GM19372 (cell line): ENCODE results near the gene STAT3.
"Not testable (repeated sequence)": the region's sequence is repeated elsewhere in the genome, so short reads cannot be mapped to it uniquely, and the experiment has no call there.

Experiments used
- ATAC-seq: cut with Tn5 transposase; IDR thresholded peaks from one replicate; pipeline ENCODE4 v1.9.1; 2021; ENCODE audit warnings: mild to moderate bottlenecking, low read depth, moderate library complexity; ENCODE audit not compliant: unreplicated experiment

Gene STAT3

GRCh38 chr17:42386777-42387657, 1.2 kb downstream of the STAT3 start:
- no peak for ATAC-seq

- ATAC-seq = no peak
These were observed 6.3 kb downstream of the STAT3 start for GRCh38 chr17:42381898-42382297.

- ATAC-seq = no peak
These were observed 7.3 kb downstream of the STAT3 start for GRCh38 chr17:42380935-42381334.

- no peak for ATAC-seq
These were observed 9.2 kb downstream of the STAT3 start for GRCh38 chr17:42378959-42379594.

- no peak for ATAC-seq
These were observed 9.8 kb downstream of the STAT3 start for GRCh38 chr17:42378359-42378958.

GRCh38 chr17:42373896-42374295, 14.3 kb downstream of the STAT3 start:
- ATAC-seq = no peak

GRCh38 chr17:42372142-42372541, 16.1 kb downstream of the STAT3 start:
- ATAC-seq = no peak

- not testable (repeated sequence) for ATAC-seq
These were observed 19.3 kb downstream of the STAT3 start for GRCh38 chr17:42368797-42369561.

GRCh38 chr17:42368310-42368709, 19.9 kb downstream of the STAT3 start:
- not testable (repeated sequence) for ATAC-seq

- not testable (repeated sequence) for ATAC-seq
These were observed 21.8 kb downstream of the STAT3 start for GRCh38 chr17:42366176-42367023.

GRCh38 chr17:42365136-42365535, 23.1 kb downstream of the STAT3 start:
- no peak for ATAC-seq

- ATAC-seq = no peak
These were observed 24.3 kb downstream of the STAT3 start for GRCh38 chr17:42363767-42364585.

- no peak for ATAC-seq
These were observed 25.0 kb downstream of the STAT3 start for GRCh38 chr17:42363231-42363630.

GRCh38 chr17:42362245-42362961, 25.8 kb downstream of the STAT3 start:
- no peak for ATAC-seq

- ATAC-seq = no peak
These were observed 26.5 kb downstream of the STAT3 start for GRCh38 chr17:42361781-42362186.

- ATAC-seq = not testable (repeated sequence)
These were observed 27.9 kb downstream of the STAT3 start for GRCh38 chr17:42360388-42360787.

GRCh38 chr17:42359133-42359532, 29.1 kb downstream of the STAT3 start:
- no peak for ATAC-seq

GRCh38 chr17:42358434-42358833, 29.8 kb downstream of the STAT3 start:
- no peak for ATAC-seq
